ENCODE measurements around the gene KLKB1. TPM values are rescaled to one million over a fixed set of nuclear protein-coding genes. Genes with fewer than 3 reads are reported as not detected.

Gene KLKB1
- total RNA-seq, 3 donors from 2014 or later = 1.1 to 2.4 (median 1.5) TPM

DNA sequence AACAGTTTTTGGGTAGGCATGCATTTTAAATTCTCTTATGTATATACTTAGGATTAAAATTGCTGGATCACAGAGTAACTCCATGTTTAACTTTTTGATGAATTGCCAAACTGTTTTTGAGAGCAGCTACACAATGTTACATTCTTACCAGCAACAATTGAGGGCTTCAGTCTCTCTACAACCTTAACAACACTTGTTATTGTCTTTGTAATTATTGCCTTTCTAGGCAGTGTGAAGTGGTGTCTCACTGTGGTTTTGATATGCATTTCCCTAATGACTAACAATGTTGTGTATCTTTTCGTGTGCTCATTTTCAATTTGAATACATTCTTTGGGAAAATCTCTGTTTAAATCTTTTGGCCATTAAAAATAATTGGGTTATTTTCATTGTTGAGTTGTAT lies 21.3 kb downstream of the KLKB1 start:
- H3K36me3 ChIP-seq (ENCODE audit: low read depth) = no peaks in the 10 kb centered on the region
- H3K4me1 ChIP-seq (ENCODE audit: low read depth) = no peaks in the 10 kb centered on the region
- TF ChIP-seq, protein P1, sequence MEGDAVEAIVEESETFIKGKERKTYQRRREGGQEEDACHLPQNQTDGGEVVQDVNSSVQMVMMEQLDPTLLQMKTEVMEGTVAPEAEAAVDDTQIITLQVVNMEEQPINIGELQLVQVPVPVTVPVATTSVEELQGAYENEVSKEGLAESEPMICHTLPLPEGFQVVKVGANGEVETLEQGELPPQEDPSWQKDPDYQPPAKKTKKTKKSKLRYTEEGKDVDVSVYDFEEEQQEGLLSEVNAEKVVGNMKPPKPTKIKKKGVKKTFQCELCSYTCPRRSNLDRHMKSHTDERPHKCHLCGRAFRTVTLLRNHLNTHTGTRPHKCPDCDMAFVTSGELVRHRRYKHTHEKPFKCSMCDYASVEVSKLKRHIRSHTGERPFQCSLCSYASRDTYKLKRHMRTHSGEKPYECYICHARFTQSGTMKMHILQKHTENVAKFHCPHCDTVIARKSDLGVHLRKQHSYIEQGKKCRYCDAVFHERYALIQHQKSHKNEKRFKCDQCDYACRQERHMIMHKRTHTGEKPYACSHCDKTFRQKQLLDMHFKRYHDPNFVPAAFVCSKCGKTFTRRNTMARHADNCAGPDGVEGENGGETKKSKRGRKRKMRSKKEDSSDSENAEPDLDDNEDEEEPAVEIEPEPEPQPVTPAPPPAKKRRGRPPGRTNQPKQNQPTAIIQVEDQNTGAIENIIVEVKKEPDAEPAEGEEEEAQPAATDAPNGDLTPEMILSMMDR (IDR thresholded peaks at IDR 0.05) = no peak
- DNase-seq = no peak
- no peak overlapping the region for H3K4me3 ChIP-seq
- no peaks in the 10 kb centered on the region for H3K9me3 ChIP-seq
- no peak for ATAC-seq
- intact Hi-C loops (cut with DNase I, micrococcal nuclease) = no loop called here

DNA sequence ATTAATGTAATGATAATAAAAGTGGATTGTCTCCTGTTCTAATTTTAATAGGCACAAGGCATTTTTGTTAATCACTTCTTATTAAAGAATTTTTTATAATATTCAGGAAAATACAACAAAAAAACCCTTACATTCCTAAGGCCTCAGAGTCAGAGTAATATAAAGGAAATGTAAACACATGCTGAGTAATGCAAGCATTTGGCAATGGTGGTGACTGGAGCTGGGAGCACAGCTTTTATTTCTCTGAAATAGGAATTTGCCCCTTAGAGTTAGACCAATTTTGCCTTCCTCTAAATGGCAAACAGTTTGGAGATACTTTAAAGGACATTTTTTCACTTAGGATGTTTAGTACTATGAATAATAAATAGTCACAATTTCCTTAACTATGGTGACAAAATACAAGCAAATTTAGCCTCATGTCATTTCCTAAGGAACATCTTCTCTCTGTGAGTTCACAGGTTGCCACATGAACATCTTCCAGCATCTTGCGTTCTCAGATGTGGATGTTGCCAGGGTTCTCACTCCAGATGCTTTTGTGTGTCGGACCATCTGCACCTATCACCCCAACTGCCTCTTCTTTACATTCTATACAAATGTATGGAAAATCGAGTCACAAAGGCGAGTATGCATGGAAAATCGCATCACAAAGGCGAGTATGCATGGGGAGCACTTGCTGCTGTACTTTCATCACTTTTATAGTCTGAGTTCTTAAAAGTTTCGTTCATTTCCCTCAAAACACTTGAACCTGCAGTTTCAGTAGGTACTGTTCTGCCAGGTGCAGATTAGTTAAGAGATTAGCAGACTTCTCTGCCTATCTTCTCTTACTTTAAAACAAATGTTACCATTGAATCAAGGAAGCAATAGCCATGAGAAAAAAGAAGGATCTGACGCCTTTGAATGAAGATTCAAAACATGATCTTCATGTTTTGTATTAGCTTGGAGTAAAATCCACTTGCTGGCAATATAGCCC lies 22.8 kb downstream of the KLKB1 start:
- no peak overlapping the region for H3K4me3 ChIP-seq
- intact Hi-C loops (cut with DNase I, micrococcal nuclease) = no loop called here
- no peaks in the 10 kb centered on the region for H3K9me3 ChIP-seq
- no peaks in the 10 kb centered on the region for H3K36me3 ChIP-seq (ENCODE audit: low read depth)
- ATAC-seq (no peak), DNase-seq (no peak)
- TF ChIP-seq, protein P1 (IDR thresholded peaks at IDR 0.05) = no peak
- no peaks in the 10 kb centered on the region for H3K4me1 ChIP-seq (ENCODE audit: low read depth)

DNA sequence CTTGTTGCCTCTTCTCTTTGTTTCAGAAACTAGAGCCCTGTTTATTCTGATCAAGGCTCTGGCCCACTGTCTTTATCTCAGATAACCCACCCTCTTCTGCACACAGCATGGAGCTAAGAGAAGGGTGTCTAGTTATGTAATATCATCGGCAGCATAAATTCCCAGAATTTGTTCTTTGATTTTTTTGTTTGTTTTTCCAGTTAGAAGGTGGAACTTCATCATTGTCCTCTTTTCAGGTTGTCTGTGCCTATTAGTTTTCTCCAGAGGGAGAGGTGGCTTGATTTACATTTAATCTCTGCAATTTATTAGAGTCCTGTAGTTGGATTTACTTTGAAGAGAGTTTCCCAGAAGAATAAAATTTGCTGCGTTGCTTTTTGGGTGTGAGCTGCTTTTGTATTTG lies 23.5 kb downstream of the KLKB1 start:
- ATAC-seq (no peak), DNase-seq (no peak)
- TF ChIP-seq, protein P1 (IDR thresholded peaks at IDR 0.05) = no peak
- H3K36me3 ChIP-seq (ENCODE audit: low read depth) = no peaks in the 10 kb centered on the region
- no peaks in the 10 kb centered on the region for H3K9me3 ChIP-seq
- H3K4me3 ChIP-seq = no peak overlapping the region
- H3K4me1 ChIP-seq (ENCODE audit: low read depth) = no peaks in the 10 kb centered on the region
- intact Hi-C loops (cut with DNase I, micrococcal nuclease) = no loop called here

DNA sequence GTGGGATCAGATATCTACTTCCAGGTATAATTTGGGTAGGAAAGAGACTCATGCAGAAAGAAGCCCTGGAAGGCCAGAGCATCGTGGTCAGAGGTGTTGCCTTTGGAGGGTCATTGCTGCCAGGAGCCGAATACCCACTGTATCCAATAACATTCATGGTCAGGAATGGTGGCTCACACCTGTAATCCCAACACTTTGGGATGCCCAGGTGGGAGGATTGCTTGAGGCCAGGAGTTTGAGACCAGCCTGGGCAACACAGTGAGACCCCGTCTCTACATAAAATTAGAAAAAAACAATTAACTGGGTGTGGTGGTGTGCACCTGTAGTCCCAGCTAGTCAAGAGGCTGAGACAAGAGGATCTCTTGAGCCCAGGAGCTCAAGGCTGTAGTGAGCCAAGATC lies 27.8 kb downstream of the KLKB1 start:
- DNase-seq = no peak
- H3K4me1 ChIP-seq (ENCODE audit: low read depth) = no peaks in the 10 kb centered on the region
- H3K4me3 ChIP-seq = no peak overlapping the region
- H3K36me3 ChIP-seq (ENCODE audit: low read depth) = no peaks in the 10 kb centered on the region
- ATAC-seq = no peak
- TF ChIP-seq, protein P1 (IDR thresholded peaks at IDR 0.05) = no peak
- intact Hi-C loops (cut with DNase I, micrococcal nuclease) = no loop called here
- H3K9me3 ChIP-seq = no peaks in the 10 kb centered on the region

DNA sequence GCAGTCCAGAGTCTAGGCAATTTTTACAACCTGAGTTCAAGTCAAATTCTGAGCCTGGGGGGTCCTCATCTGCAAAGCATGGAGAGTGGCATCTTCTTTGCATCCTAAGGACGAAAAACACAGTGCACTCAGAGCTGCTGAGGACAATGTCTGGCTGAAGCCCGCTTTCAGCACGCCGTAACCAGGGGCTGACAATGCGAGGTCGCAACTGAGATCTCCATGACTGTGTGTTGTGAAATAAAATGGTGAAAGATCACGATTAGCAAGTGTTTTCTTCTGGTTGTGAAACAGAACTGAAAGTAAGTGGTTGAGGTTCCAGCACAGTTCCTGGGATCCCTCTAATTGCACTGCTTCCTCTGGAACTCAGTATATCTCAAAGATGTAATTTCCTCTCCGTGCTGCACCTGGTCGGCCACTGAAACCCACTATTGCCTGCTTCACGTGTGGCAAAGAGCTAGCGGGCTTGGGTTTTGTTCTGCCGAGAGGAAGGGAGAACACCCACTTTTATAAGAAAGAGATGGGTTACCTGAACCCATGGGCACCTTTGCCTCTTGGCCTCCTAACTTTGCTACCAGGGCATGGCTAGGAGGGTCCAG lies 31.0 kb downstream of the KLKB1 start:
- intact Hi-C loops (cut with DNase I, micrococcal nuclease) = no loop called here
- Histone ChIP-seq H3K4me1 (ENCODE audit: low read depth) (no peaks in the 10 kb centered on the region), H3K4me3 (no peak overlapping the region), H3K9me3 (no peaks in the 10 kb centered on the region), H3K36me3 (ENCODE audit: low read depth) (no peaks in the 10 kb centered on the region)
- no peak for ATAC-seq
- no peak for DNase-seq
- TF ChIP-seq, protein P1 (IDR thresholded peaks at IDR 0.05) = no peak
